ENCODE results near the gene STRBP.

STRBP gene

GRCh38 chr9:123087359-123087888, 181.0 kb downstream of the STRBP start:
- DNase-seq (ENCODE audit: low read depth in 1 of 2, low spot score in 1 of 2), result no peak
- Histone ChIP-seq H3K27ac (replicated peaks) (no peak overlapping the region), H3K4me3 (replicated peaks; ENCODE audit: insufficient read depth, low read length) (no peak overlapping the region), H3K27me3 (ENCODE audit: insufficient read depth, poor library complexity, severe bottlenecking) (no peaks in the 10 kb centered on the region)
- TF ChIP-seq, protein P1, sequence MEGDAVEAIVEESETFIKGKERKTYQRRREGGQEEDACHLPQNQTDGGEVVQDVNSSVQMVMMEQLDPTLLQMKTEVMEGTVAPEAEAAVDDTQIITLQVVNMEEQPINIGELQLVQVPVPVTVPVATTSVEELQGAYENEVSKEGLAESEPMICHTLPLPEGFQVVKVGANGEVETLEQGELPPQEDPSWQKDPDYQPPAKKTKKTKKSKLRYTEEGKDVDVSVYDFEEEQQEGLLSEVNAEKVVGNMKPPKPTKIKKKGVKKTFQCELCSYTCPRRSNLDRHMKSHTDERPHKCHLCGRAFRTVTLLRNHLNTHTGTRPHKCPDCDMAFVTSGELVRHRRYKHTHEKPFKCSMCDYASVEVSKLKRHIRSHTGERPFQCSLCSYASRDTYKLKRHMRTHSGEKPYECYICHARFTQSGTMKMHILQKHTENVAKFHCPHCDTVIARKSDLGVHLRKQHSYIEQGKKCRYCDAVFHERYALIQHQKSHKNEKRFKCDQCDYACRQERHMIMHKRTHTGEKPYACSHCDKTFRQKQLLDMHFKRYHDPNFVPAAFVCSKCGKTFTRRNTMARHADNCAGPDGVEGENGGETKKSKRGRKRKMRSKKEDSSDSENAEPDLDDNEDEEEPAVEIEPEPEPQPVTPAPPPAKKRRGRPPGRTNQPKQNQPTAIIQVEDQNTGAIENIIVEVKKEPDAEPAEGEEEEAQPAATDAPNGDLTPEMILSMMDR (IDR thresholded peaks at IDR 0.05; ENCODE audit: insufficient read depth, low read length), result no peak
- TF ChIP-seq GABPA (IDR thresholded peaks at IDR 0.05; ENCODE audit: low read depth) (no peak), POLR2AphosphoS5 (IDR thresholded peaks at IDR 0.05; ENCODE audit: low read depth) (no peak), SPI1 (IDR thresholded peaks at IDR 0.05; ENCODE audit: borderline replicate concordance, low read depth) (no peak), REST (IDR thresholded peaks at IDR 0.05; ENCODE audit: insufficient replicate concordance, low read depth) (no peak)

DNA sequence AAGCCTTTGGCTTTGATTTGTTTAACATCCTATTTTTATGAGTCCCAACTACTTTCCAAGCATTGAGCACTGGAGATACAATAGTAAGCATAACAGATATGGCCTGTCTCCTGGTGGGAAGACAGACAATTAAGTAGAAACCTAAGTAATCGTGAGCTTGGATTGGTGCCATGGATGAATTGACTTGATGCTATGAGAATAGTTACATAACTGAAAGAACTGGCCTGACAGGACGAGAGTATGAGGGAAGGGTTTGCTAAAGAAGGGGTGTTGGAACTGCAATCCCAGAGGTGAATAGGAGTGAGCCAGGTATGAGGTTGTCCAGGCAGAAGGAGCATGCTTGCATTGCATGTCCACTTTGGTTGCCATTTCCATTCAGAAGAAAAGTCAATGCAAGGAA, 182.5 kb downstream of the STRBP start:
- DNase-seq (ENCODE audit: low read depth in 1 of 2, low spot score in 1 of 2), result no peak
- H3K27me3 ChIP-seq (ENCODE audit: insufficient read depth, poor library complexity, severe bottlenecking), result no peaks in the 10 kb centered on the region
- no peak overlapping the region for H3K27ac ChIP-seq (replicated peaks)
- no peak for TF ChIP-seq GABPA (IDR thresholded peaks at IDR 0.05; ENCODE audit: low read depth)
- TF ChIP-seq, protein P1 (IDR thresholded peaks at IDR 0.05; ENCODE audit: insufficient read depth, low read length), result no peak
- TF ChIP-seq REST (IDR thresholded peaks at IDR 0.05; ENCODE audit: insufficient replicate concordance, low read depth), result no peak
- TF ChIP-seq SPI1 (IDR thresholded peaks at IDR 0.05; ENCODE audit: borderline replicate concordance, low read depth), result no peak
- TF ChIP-seq POLR2AphosphoS5 (IDR thresholded peaks at IDR 0.05; ENCODE audit: low read depth), result no peak
- no peak overlapping the region for H3K4me3 ChIP-seq (replicated peaks; ENCODE audit: insufficient read depth, low read length)

DNA sequence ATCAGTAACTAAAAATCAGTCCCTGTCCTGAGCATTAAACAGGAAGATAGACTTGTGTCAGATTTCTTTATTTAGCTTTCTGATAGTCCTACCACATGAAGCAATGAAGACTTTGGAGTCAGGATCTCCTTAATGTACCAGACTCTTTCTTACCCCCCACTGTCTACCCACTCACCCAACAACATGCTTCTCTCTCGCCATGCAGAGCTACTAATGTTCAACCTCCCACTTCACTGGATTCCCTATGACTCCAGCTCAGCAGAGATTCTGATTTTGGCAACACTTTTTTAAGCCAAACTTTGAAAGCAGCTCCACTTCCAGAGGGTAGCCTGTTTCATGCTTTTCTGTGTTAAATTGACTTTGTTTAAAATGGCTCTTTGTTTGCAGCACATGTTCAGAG, 184.1 kb downstream of the STRBP start:
- no peak for DNase-seq (ENCODE audit: low read depth in 1 of 2, low spot score in 1 of 2)
- Histone ChIP-seq H3K4me3 (replicated peaks; ENCODE audit: insufficient read depth, low read length) (no peak overlapping the region), H3K27ac (replicated peaks) (no peak overlapping the region), H3K27me3 (ENCODE audit: insufficient read depth, poor library complexity, severe bottlenecking) (no peaks in the 10 kb centered on the region)
- no peak for TF ChIP-seq POLR2AphosphoS5 (IDR thresholded peaks at IDR 0.05; ENCODE audit: low read depth)
- TF ChIP-seq, protein P1 (IDR thresholded peaks at IDR 0.05; ENCODE audit: insufficient read depth, low read length), result no peak
- TF ChIP-seq GABPA (IDR thresholded peaks at IDR 0.05; ENCODE audit: low read depth), result no peak
- TF ChIP-seq REST (IDR thresholded peaks at IDR 0.05; ENCODE audit: insufficient replicate concordance, low read depth), result no peak

Measured in HL-60 (cell line).